ENCODE results near the gene TMEM170A.

Gene TMEM170A

DNA sequence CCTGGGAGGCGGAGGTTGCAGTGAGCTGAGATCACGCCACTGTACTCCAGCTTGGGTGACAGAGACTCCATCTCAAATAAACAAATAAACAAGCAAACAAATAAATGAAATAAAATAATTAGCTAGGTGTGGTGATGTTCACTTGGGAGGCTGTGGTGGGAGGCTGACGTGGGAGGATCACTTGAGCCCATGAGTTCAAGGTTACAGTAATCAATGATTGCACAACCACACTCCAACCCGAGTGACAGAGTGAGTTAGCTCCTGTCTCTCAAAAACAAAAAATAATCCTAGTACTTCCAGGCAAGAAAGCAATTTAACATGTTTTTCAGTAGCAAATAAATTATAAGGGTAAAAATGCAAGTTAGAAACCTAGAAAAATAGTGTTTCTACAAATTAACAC is 57.5 kb downstream of the TMEM170A start:
- Histone ChIP-seq H3K27ac (ENCODE audit: poor library complexity, severe bottlenecking) (no peak overlapping the region), H3K9me3 (ENCODE audit: severe bottlenecking) (no peaks in the 10 kb centered on the region), H3K4me3 (ENCODE audit: severe bottlenecking) (no peak overlapping the region), H3K27me3 (ENCODE audit: insufficient read depth, poor library complexity, severe bottlenecking) (no peaks in the 10 kb centered on the region), H3K36me3 (ENCODE audit: low read depth) (peaks cover 59% of the 10 kb centered on the region), H3K4me1 (ENCODE audit: insufficient read depth, poor library complexity, severe bottlenecking) (peaks cover 8% of the 10 kb centered on the region)
- DNase-seq (ENCODE audit: low spot score) (no peak), ATAC-seq (ENCODE audit: low read depth) (no peak)
- TF ChIP-seq, protein P1, sequence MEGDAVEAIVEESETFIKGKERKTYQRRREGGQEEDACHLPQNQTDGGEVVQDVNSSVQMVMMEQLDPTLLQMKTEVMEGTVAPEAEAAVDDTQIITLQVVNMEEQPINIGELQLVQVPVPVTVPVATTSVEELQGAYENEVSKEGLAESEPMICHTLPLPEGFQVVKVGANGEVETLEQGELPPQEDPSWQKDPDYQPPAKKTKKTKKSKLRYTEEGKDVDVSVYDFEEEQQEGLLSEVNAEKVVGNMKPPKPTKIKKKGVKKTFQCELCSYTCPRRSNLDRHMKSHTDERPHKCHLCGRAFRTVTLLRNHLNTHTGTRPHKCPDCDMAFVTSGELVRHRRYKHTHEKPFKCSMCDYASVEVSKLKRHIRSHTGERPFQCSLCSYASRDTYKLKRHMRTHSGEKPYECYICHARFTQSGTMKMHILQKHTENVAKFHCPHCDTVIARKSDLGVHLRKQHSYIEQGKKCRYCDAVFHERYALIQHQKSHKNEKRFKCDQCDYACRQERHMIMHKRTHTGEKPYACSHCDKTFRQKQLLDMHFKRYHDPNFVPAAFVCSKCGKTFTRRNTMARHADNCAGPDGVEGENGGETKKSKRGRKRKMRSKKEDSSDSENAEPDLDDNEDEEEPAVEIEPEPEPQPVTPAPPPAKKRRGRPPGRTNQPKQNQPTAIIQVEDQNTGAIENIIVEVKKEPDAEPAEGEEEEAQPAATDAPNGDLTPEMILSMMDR (IDR thresholded peaks at IDR 0.05; ENCODE audit: poor library complexity, severe bottlenecking): no peak

DNA sequence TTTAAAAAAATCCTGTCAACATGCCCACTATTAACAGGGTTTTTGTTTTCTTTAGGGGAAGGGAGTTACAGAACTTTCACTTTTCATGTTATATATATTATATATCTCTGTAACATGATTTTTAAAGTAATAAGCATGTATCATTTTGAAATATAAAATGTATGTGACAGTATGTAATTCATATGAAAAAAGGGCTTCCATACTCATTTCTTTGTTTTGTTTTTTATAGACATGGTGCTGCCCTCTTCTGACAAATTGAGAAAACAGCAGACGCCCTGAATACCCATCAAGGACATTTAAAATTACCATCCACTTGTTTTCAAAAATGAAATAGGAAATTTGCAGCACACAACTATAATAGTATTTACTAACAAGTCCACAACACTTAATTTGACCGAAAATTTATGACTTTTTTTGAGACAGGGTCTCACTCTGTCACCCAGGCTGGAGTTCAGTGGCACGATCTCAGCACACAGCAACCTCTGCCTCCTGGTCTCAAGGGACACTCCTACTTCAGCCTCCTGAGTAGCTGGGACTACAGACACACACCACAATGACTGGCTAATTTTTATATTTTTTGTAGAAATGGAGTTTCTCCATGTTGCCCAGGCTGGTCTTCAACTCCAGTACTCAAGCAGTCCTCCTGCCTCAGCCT is 61.5 kb downstream of the TMEM170A start:
- peaks cover 9% of the 10 kb centered on the region for H3K4me1 ChIP-seq (ENCODE audit: insufficient read depth, poor library complexity, severe bottlenecking)
- H3K27ac ChIP-seq (ENCODE audit: poor library complexity, severe bottlenecking): no peak overlapping the region
- DNase-seq (ENCODE audit: low spot score) (no peak), ATAC-seq (ENCODE audit: low read depth) (no peak)
- H3K4me3 ChIP-seq (ENCODE audit: severe bottlenecking): no peak overlapping the region
- TF ChIP-seq, protein P1 (IDR thresholded peaks at IDR 0.05; ENCODE audit: poor library complexity, severe bottlenecking): peak; percentile 82
- no peaks in the 10 kb centered on the region for H3K9me3 ChIP-seq (ENCODE audit: severe bottlenecking)
- peaks cover 36% of the 10 kb centered on the region for H3K36me3 ChIP-seq (ENCODE audit: low read depth)
- no peaks in the 10 kb centered on the region for H3K27me3 ChIP-seq (ENCODE audit: insufficient read depth, poor library complexity, severe bottlenecking)

DNA sequence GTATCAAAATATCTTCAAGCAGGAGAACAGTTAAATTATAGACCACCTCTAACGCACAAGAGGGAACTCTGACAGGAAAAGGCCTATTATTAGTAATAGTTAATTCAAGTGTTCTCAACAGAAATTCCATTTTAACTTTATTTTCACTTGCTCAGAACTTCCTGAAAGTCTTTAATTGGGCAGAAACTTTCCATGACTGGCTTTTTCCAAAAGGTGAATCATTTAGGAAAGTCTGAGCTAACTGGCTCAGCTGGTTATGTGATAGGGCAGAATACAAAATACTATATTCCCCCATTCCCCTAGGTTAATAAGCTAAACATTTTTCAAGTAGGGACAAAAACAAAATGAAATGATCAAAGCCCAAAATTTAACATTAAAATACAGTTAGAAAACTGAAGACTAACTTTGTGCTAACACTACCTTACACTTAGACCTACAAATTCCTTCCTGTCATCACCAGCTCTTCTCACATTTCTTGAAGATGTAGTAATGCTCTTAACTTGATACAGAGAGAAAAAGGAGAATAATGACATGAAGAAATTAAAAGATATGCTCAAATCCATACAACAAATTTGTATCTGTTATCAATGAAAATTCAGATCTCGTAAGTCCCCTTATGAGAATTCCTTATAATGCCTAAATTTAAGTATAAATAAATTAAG is 62.2 kb downstream of the TMEM170A start:
- Histone ChIP-seq H3K4me1 (ENCODE audit: insufficient read depth, poor library complexity, severe bottlenecking) (peaks cover 9% of the 10 kb centered on the region), H3K27ac (ENCODE audit: poor library complexity, severe bottlenecking) (no peak overlapping the region), H3K4me3 (ENCODE audit: severe bottlenecking) (no peak overlapping the region), H3K36me3 (ENCODE audit: low read depth) (peaks cover 35% of the 10 kb centered on the region), H3K9me3 (ENCODE audit: severe bottlenecking) (no peaks in the 10 kb centered on the region), H3K27me3 (ENCODE audit: insufficient read depth, poor library complexity, severe bottlenecking) (no peaks in the 10 kb centered on the region)
- no peak for ATAC-seq (ENCODE audit: low read depth)
- DNase-seq (ENCODE audit: low spot score): no peak
- TF ChIP-seq, protein P1 (IDR thresholded peaks at IDR 0.05; ENCODE audit: poor library complexity, severe bottlenecking): no peak

DNA sequence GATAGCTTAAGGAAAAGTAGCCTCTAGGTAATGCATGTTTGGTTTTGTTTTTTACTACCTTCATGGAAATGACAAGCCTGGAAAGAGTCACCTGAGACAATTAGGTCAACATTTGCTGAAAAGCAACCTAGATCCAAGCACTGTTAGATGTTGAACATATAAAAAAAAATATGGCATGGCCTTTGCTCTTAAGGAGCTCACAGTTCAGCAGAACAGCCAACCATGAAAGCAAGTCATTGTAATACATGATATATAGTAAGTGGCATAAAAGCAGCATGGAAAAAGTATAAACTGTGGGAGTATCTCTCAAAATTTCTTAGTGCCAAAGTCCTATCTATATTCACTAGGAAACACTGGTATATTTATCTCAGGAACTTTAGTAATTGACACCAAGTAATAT is 62.8 kb downstream of the TMEM170A start:
- Histone ChIP-seq H3K27ac (ENCODE audit: poor library complexity, severe bottlenecking) (no peak overlapping the region), H3K27me3 (ENCODE audit: insufficient read depth, poor library complexity, severe bottlenecking) (no peaks in the 10 kb centered on the region), H3K9me3 (ENCODE audit: severe bottlenecking) (no peaks in the 10 kb centered on the region), H3K4me1 (ENCODE audit: insufficient read depth, poor library complexity, severe bottlenecking) (peaks cover 9% of the 10 kb centered on the region), H3K36me3 (ENCODE audit: low read depth) (peaks cover 30% of the 10 kb centered on the region), H3K4me3 (ENCODE audit: severe bottlenecking) (no peak overlapping the region)
- TF ChIP-seq, protein P1 (IDR thresholded peaks at IDR 0.05; ENCODE audit: poor library complexity, severe bottlenecking): no peak
- ATAC-seq (ENCODE audit: low read depth) (no peak), DNase-seq (ENCODE audit: low spot score) (no peak)

DNA sequence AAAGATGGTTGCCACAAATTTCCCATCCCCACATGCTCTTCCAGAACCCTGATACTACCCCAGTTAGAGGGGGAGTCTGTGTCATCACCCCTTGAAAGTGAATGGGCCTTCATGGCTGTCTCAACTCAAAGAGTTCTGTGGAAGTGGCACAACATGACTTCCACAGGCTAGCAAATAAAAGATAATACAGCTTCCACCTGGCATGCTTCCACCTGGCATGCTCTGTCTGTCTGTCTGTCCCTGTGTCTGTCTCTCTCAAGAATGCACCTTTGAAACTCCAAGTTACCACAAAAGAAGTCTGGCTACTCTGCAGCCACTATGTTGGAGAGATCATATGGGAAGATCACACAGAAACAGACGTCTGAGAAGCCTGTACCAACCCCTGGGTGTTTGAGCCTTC is 66.2 kb downstream of the TMEM170A start:
- no peak overlapping the region for H3K4me3 ChIP-seq (ENCODE audit: severe bottlenecking)
- TF ChIP-seq, protein P1 (IDR thresholded peaks at IDR 0.05; ENCODE audit: poor library complexity, severe bottlenecking): no peak
- no peaks in the 10 kb centered on the region for H3K27me3 ChIP-seq (ENCODE audit: insufficient read depth, poor library complexity, severe bottlenecking)
- H3K9me3 ChIP-seq (ENCODE audit: severe bottlenecking): no peaks in the 10 kb centered on the region
- H3K4me1 ChIP-seq (ENCODE audit: insufficient read depth, poor library complexity, severe bottlenecking): peaks cover 9% of the 10 kb centered on the region
- peaks cover 42% of the 10 kb centered on the region for H3K36me3 ChIP-seq (ENCODE audit: low read depth)
- no peak for ATAC-seq (ENCODE audit: low read depth)
- no peak for DNase-seq (ENCODE audit: low spot score)
- H3K27ac ChIP-seq (ENCODE audit: poor library complexity, severe bottlenecking): no peak overlapping the region
